ELR (cell line): Measurements from ENCODE around the gene DNAJA4.

Experiments
- DNase-seq: peaks from one replicate; pipeline ENCODE4 v3.0.0-alpha.2; 2015; ENCODE audit warnings: low read depth

Gene DNAJA4

GRCh38 chr15:78316283-78317083, 52.1 kb downstream of the DNAJA4 start:
- no peak for DNase-seq

GRCh38 chr15:78317145-78317836, 52.9 kb downstream of the DNAJA4 start:
- DNase-seq: peak; percentile 41

- DNase-seq: no peak
Measured at GRCh38 chr15:78319588-78319987, 55.2 kb downstream of the DNAJA4 start.

- no peak for DNase-seq
Measured at GRCh38 chr15:78320183-78320582, 55.8 kb downstream of the DNAJA4 start.

- DNase-seq: no peak
Measured at GRCh38 chr15:78321041-78321570, 56.7 kb downstream of the DNAJA4 start.

GRCh38 chr15:78321786-78322185, 57.4 kb downstream of the DNAJA4 start:
- DNase-seq: no peak

- DNase-seq: peak; percentile 85
Measured at GRCh38 chr15:78322243-78322642, 57.9 kb downstream of the DNAJA4 start.

- DNase-seq: no peak
Measured at GRCh38 chr15:78322724-78323521, 58.6 kb downstream of the DNAJA4 start.

GRCh38 chr15:78323693-78324092, 59.3 kb downstream of the DNAJA4 start:
- DNase-seq: no peak

- DNase-seq: no peak
Measured at GRCh38 chr15:78324144-78324543, 59.8 kb downstream of the DNAJA4 start.

- peak; percentile 21 for DNase-seq
Measured at GRCh38 chr15:78325092-78325843, 60.9 kb downstream of the DNAJA4 start.

- DNase-seq: no peak
Measured at GRCh38 chr15:78327466-78327865, 63.1 kb downstream of the DNAJA4 start.

GRCh38 chr15:78329625-78330024, 65.3 kb downstream of the DNAJA4 start:
- DNase-seq: peak; percentile 36
